Measurements from ENCODE around the gene ERC1.
"Not testable (repeated sequence)": the region's sequence is repeated elsewhere in the genome, so short reads cannot be mapped to it uniquely, and the experiment has no call there.

ERC1 gene

GRCh38 chr12:1182069-1182468, 191.0 kb downstream of the ERC1 start:
- H3K27me3 ChIP-seq (ENCODE audit: control insufficient read depth, insufficient read depth, low read length) = no peaks in the 10 kb centered on the region

GRCh38 chr12:1184402-1184801, 193.4 kb downstream of the ERC1 start:
- Histone ChIP-seq H3K27me3 (ENCODE audit: control insufficient read depth, insufficient read depth, low read length) (no peaks in the 10 kb centered on the region), H3K4me1 (ENCODE audit: control insufficient read depth, insufficient read depth, low read length) (no peaks in the 10 kb centered on the region), H3K36me3 (ENCODE audit: control insufficient read depth, insufficient read depth, low read length) (no peaks in the 10 kb centered on the region), H3K9ac (ENCODE audit: low read depth, low read length) (no peak overlapping the region), H3K4me3 (ENCODE audit: low read depth, low read length) (no peak overlapping the region), H3K9me3 (ENCODE audit: control insufficient read depth, insufficient read depth, low read length) (no peaks in the 10 kb centered on the region)

More at GRCh38 chr12:1182069-1182468, 191.0 kb downstream of the ERC1 start:
- Histone ChIP-seq H3K4me3 (ENCODE audit: low read depth, low read length) (no peak overlapping the region), H3K36me3 (ENCODE audit: control insufficient read depth, insufficient read depth, low read length) (no peaks in the 10 kb centered on the region), H3K9me3 (ENCODE audit: control insufficient read depth, insufficient read depth, low read length) (no peaks in the 10 kb centered on the region), H3K9ac (ENCODE audit: low read depth, low read length) (no peak overlapping the region), H3K4me1 (ENCODE audit: control insufficient read depth, insufficient read depth, low read length) (no peaks in the 10 kb centered on the region)

GRCh38 chr12:1185460-1186182, 194.6 kb downstream of the ERC1 start:
- no peaks in the 10 kb centered on the region for H3K4me1 ChIP-seq (ENCODE audit: control insufficient read depth, insufficient read depth, low read length)
- no peaks in the 10 kb centered on the region for H3K9me3 ChIP-seq (ENCODE audit: control insufficient read depth, insufficient read depth, low read length)
- H3K27me3 ChIP-seq (ENCODE audit: control insufficient read depth, insufficient read depth, low read length) = no peaks in the 10 kb centered on the region
- no peak overlapping the region for H3K4me3 ChIP-seq (ENCODE audit: low read depth, low read length)
- H3K36me3 ChIP-seq (ENCODE audit: control insufficient read depth, insufficient read depth, low read length) = no peaks in the 10 kb centered on the region
- H3K9ac ChIP-seq (ENCODE audit: low read depth, low read length) = no peak overlapping the region

GRCh38 chr12:1186298-1186697, 195.3 kb downstream of the ERC1 start:
- no peak overlapping the region for H3K4me3 ChIP-seq (ENCODE audit: low read depth, low read length)
- H3K4me1 ChIP-seq (ENCODE audit: control insufficient read depth, insufficient read depth, low read length) = no peaks in the 10 kb centered on the region
- H3K36me3 ChIP-seq (ENCODE audit: control insufficient read depth, insufficient read depth, low read length) = no peaks in the 10 kb centered on the region
- H3K9me3 ChIP-seq (ENCODE audit: control insufficient read depth, insufficient read depth, low read length) = no peaks in the 10 kb centered on the region
- H3K9ac ChIP-seq (ENCODE audit: low read depth, low read length) = no peak overlapping the region
- H3K27me3 ChIP-seq (ENCODE audit: control insufficient read depth, insufficient read depth, low read length) = no peaks in the 10 kb centered on the region

- Histone ChIP-seq H3K36me3 (ENCODE audit: control insufficient read depth, insufficient read depth, low read length) (no peaks in the 10 kb centered on the region), H3K9me3 (ENCODE audit: control insufficient read depth, insufficient read depth, low read length) (no peaks in the 10 kb centered on the region), H3K4me1 (ENCODE audit: control insufficient read depth, insufficient read depth, low read length) (no peaks in the 10 kb centered on the region), H3K27me3 (ENCODE audit: control insufficient read depth, insufficient read depth, low read length) (no peaks in the 10 kb centered on the region), H3K9ac (ENCODE audit: low read depth, low read length) (no peak overlapping the region), H3K4me3 (ENCODE audit: low read depth, low read length) (no peak overlapping the region)
Measured at GRCh38 chr12:1188016-1188415, 197.0 kb downstream of the ERC1 start.

- Histone ChIP-seq H3K36me3 (ENCODE audit: control insufficient read depth, insufficient read depth, low read length) (no peaks in the 10 kb centered on the region), H3K4me1 (ENCODE audit: control insufficient read depth, insufficient read depth, low read length) (no peaks in the 10 kb centered on the region), H3K27me3 (ENCODE audit: control insufficient read depth, insufficient read depth, low read length) (no peaks in the 10 kb centered on the region), H3K9me3 (ENCODE audit: control insufficient read depth, insufficient read depth, low read length) (no peaks in the 10 kb centered on the region), H3K9ac (ENCODE audit: low read depth, low read length) (no peak overlapping the region), H3K4me3 (ENCODE audit: low read depth, low read length) (no peak overlapping the region)
Measured at GRCh38 chr12:1189163-1189562, 198.1 kb downstream of the ERC1 start.

- Histone ChIP-seq H3K4me3 (ENCODE audit: low read depth, low read length) (no peak overlapping the region), H3K4me1 (ENCODE audit: control insufficient read depth, insufficient read depth, low read length) (no peaks in the 10 kb centered on the region), H3K27me3 (ENCODE audit: control insufficient read depth, insufficient read depth, low read length) (no peaks in the 10 kb centered on the region), H3K36me3 (ENCODE audit: control insufficient read depth, insufficient read depth, low read length) (peaks cover 8% of the 10 kb centered on the region), H3K9ac (ENCODE audit: low read depth, low read length) (no peak overlapping the region), H3K9me3 (ENCODE audit: control insufficient read depth, insufficient read depth, low read length) (no peaks in the 10 kb centered on the region)
Measured at GRCh38 chr12:1195513-1195912, 204.5 kb downstream of the ERC1 start.

- H3K4me1 ChIP-seq (ENCODE audit: control insufficient read depth, insufficient read depth, low read length) = no peaks in the 10 kb centered on the region
- H3K9me3 ChIP-seq (ENCODE audit: control insufficient read depth, insufficient read depth, low read length) = no peaks in the 10 kb centered on the region
- H3K9ac ChIP-seq (ENCODE audit: low read depth, low read length) = no peak overlapping the region
- H3K36me3 ChIP-seq (ENCODE audit: control insufficient read depth, insufficient read depth, low read length) = peaks cover 8% of the 10 kb centered on the region
- no peaks in the 10 kb centered on the region for H3K27me3 ChIP-seq (ENCODE audit: control insufficient read depth, insufficient read depth, low read length)
- no peak overlapping the region for H3K4me3 ChIP-seq (ENCODE audit: low read depth, low read length)
Measured at GRCh38 chr12:1197264-1198018, 206.4 kb downstream of the ERC1 start.

GRCh38 chr12:1198854-1199253, 207.8 kb downstream of the ERC1 start:
- H3K4me3 ChIP-seq (ENCODE audit: low read depth, low read length); H3K36me3 ChIP-seq (ENCODE audit: control insufficient read depth, insufficient read depth, low read length): not testable (repeated sequence)

GRCh38 chr12:1199700-1200099, 208.7 kb downstream of the ERC1 start:
- Histone ChIP-seq H3K9me3 (ENCODE audit: control insufficient read depth, insufficient read depth, low read length) (no peaks in the 10 kb centered on the region), H3K4me3 (ENCODE audit: low read depth, low read length) (no peak overlapping the region), H3K4me1 (ENCODE audit: control insufficient read depth, insufficient read depth, low read length) (peaks cover 14% of the 10 kb centered on the region), H3K27me3 (ENCODE audit: control insufficient read depth, insufficient read depth, low read length) (no peaks in the 10 kb centered on the region), H3K9ac (ENCODE audit: low read depth, low read length) (no peak overlapping the region), H3K36me3 (ENCODE audit: control insufficient read depth, insufficient read depth, low read length) (peaks cover 8% of the 10 kb centered on the region)

More at GRCh38 chr12:1198854-1199253, 207.8 kb downstream of the ERC1 start:
- H3K9me3 ChIP-seq (ENCODE audit: control insufficient read depth, insufficient read depth, low read length); H3K27me3 ChIP-seq (ENCODE audit: control insufficient read depth, insufficient read depth, low read length); H3K9ac ChIP-seq (ENCODE audit: low read depth, low read length); H3K4me1 ChIP-seq (ENCODE audit: control insufficient read depth, insufficient read depth, low read length): not testable (repeated sequence)

GRCh38 chr12:1201030-1201429, 210.0 kb downstream of the ERC1 start:
- Histone ChIP-seq H3K9me3 (ENCODE audit: control insufficient read depth, insufficient read depth, low read length) (no peaks in the 10 kb centered on the region), H3K4me3 (ENCODE audit: low read depth, low read length) (no peak overlapping the region), H3K36me3 (ENCODE audit: control insufficient read depth, insufficient read depth, low read length) (peaks cover 8% of the 10 kb centered on the region), H3K4me1 (ENCODE audit: control insufficient read depth, insufficient read depth, low read length) (peaks cover 19% of the 10 kb centered on the region), H3K27me3 (ENCODE audit: control insufficient read depth, insufficient read depth, low read length) (no peaks in the 10 kb centered on the region), H3K9ac (ENCODE audit: low read depth, low read length) (no peak overlapping the region)

- Histone ChIP-seq H3K4me3 (ENCODE audit: low read depth, low read length) (no peak overlapping the region), H3K4me1 (ENCODE audit: control insufficient read depth, insufficient read depth, low read length) (peaks cover 19% of the 10 kb centered on the region), H3K9me3 (ENCODE audit: control insufficient read depth, insufficient read depth, low read length) (no peaks in the 10 kb centered on the region), H3K27me3 (ENCODE audit: control insufficient read depth, insufficient read depth, low read length) (no peaks in the 10 kb centered on the region), H3K36me3 (ENCODE audit: control insufficient read depth, insufficient read depth, low read length) (peaks cover 8% of the 10 kb centered on the region), H3K9ac (ENCODE audit: low read depth, low read length) (no peak overlapping the region)
Measured at GRCh38 chr12:1201886-1202285, 210.9 kb downstream of the ERC1 start.

Data from iPS-15b (cell line).